ENCODE data around the gene ALDH3B2. TPM values are rescaled to one million over a fixed set of nuclear protein-coding genes. Genes with fewer than 3 reads are reported as not detected.

The ALDH3B2 gene
- total RNA-seq, 1 donor from 2014 or later = 3.1 TPM

GRCh38 chr11:67698247-67698646, 23.8 kb upstream of the ALDH3B2 start:
- TF ChIP-seq CTCF (IDR thresholded peaks at IDR 0.05; ENCODE audit: unreplicated experiment) = no peak
- Mint-ChIP-seq H3K27me3 (ENCODE audit: low read depth) (peaks cover 5% of the 10 kb centered on the region), H3K4me1 (peaks cover 3% of the 10 kb centered on the region), H3K27ac (no peak overlapping the region), H3K36me3 (peaks cover 9% of the 10 kb centered on the region), H3K9me3 (peaks cover 20% of the 10 kb centered on the region), H3K4me3 (no peak overlapping the region)
- no peak for DNase-seq (ENCODE audit: low spot score in 2 of 2, unreplicated experiment in 2 of 2)

DNA sequence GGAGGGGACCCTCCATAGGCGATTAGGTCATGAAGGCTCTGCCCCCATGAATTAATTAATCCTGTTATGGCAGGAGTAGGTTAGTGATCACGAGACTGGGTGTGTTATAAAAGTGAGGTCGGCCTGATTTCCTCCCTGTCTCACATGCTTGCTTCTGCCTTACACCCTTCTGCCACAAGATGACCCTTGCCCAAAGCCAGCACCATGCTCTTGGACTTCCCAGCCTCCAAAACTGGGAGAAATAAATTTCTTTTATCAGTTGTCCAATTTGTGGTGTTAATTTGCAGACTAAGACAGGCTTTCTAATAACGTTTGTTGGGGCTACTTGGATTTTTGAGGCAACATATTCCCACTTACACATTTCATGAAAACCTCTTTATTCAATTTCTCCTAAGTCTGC, 23.4 kb upstream of the ALDH3B2 start:
- Mint-ChIP-seq H3K36me3 (peaks cover 9% of the 10 kb centered on the region), H3K4me1 (no peaks in the 10 kb centered on the region)
- TF ChIP-seq CTCF (IDR thresholded peaks at IDR 0.05; ENCODE audit: unreplicated experiment) = no peak

GRCh38 chr11:67696998-67697397, 22.6 kb upstream of the ALDH3B2 start:
- no peak for TF ChIP-seq CTCF (IDR thresholded peaks at IDR 0.05; ENCODE audit: unreplicated experiment)
- H3K4me3 Mint-ChIP-seq = no peak overlapping the region

More for the DNA sequence above, 23.4 kb upstream of the ALDH3B2 start:
- DNase-seq (ENCODE audit: low spot score in 2 of 2, unreplicated experiment in 2 of 2) = no peak
- Mint-ChIP-seq H3K4me3 (no peak overlapping the region), H3K27ac (no peak overlapping the region), H3K9me3 (peaks cover 20% of the 10 kb centered on the region), H3K27me3 (ENCODE audit: low read depth) (peaks cover 2% of the 10 kb centered on the region)

DNA sequence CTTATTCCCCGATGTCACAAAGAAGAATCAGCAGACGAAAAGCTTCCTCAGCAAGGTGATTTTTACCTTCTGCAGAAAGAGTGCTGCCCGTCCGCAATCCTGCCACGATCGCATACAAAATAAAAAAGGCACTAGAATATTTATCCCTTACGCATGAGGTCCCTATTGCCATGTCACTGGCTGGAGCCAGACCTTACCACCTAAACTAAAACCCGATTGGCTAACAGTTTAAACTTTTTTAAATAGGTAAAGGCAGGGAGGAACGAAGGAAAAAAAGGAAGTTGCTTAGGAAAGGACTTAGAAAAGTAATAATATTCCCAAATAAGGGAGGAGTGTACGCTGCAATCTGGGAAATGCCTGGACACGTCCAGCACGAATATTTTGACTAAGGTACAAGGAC, 21.2 kb upstream of the ALDH3B2 start:
- Mint-ChIP-seq H3K4me1 (peaks cover 7% of the 10 kb centered on the region), H3K36me3 (peaks cover 9% of the 10 kb centered on the region), H3K4me3 (no peak overlapping the region), H3K27me3 (ENCODE audit: low read depth) (no peaks in the 10 kb centered on the region), H3K9me3 (peaks cover 20% of the 10 kb centered on the region), H3K27ac (no peak overlapping the region)
- TF ChIP-seq CTCF (IDR thresholded peaks at IDR 0.05; ENCODE audit: unreplicated experiment) = no peak
- no peak for DNase-seq (ENCODE audit: low spot score in 2 of 2, unreplicated experiment in 2 of 2)

More at GRCh38 chr11:67696998-67697397, 22.6 kb upstream of the ALDH3B2 start:
- Mint-ChIP-seq H3K9me3 (peaks cover 20% of the 10 kb centered on the region), H3K4me1 (no peaks in the 10 kb centered on the region), H3K27ac (no peak overlapping the region), H3K36me3 (peaks cover 9% of the 10 kb centered on the region), H3K27me3 (ENCODE audit: low read depth) (peaks cover 2% of the 10 kb centered on the region)
- no peak for DNase-seq (ENCODE audit: low spot score in 2 of 2, unreplicated experiment in 2 of 2)

DNA sequence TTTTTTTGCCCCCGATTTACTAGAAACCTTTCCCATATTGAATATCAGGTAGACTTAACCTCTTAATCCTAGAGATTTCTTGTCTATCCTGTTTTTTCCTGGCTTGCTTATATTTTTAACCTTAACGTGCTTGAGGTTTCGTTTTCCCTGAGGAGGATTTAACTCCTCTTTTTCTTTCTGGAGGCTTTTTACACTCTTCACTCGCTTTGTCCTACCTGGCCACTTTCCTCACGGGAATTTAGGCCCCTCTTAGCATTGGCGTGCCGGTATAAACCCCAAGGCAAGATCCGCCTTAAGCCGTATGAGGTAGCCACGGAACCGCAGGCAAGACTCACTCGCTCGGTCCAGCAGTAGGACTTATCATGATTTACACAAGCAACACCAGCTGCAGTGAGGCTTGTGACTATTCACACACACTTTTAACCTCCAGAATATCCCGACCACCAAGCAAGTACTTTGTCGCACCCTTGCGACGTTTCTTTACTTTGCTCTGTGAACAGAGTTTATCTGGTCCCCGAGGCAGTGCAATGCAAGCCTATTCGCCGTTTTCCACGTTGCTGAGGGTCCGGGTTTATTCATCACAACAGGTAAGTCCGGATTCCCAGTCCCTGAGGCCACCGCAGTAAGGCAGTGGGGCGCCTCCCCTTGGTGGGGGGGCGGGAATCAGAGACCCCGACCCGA, 20.6 kb upstream of the ALDH3B2 start:
- no peak for DNase-seq (ENCODE audit: low spot score in 2 of 2, unreplicated experiment in 2 of 2)
- H3K4me1 Mint-ChIP-seq = peaks cover 11% of the 10 kb centered on the region
- H3K4me3 Mint-ChIP-seq = no peak overlapping the region
- TF ChIP-seq CTCF (IDR thresholded peaks at IDR 0.05; ENCODE audit: unreplicated experiment) = no peak
- H3K9me3 Mint-ChIP-seq = peaks cover 14% of the 10 kb centered on the region
- no peaks in the 10 kb centered on the region for H3K27me3 Mint-ChIP-seq (ENCODE audit: low read depth)
- no peak overlapping the region for H3K27ac Mint-ChIP-seq
- peaks cover 6% of the 10 kb centered on the region for H3K36me3 Mint-ChIP-seq

Data from mesothelial cell of epicardium (in vitro differentiated cells).